GM18520 (cell line): ENCODE results near the gene SPATC1L.
"Not testable (repeated sequence)": the region's sequence is repeated elsewhere in the genome, so short reads cannot be mapped to it uniquely, and the experiment has no call there.

ENCODE experiments used
- ATAC-seq: cut with Tn5 transposase; IDR thresholded peaks from one replicate; pipeline ENCODE4 v1.9.1; 2021; ENCODE audit not compliant: unreplicated experiment

Gene SPATC1L

GRCh38 chr21:46200877-46201803 is 16.9 kb upstream of the SPATC1L start:
- not testable (repeated sequence) for ATAC-seq

- ATAC-seq: no peak
These were observed 15.4 kb upstream of the SPATC1L start for GRCh38 chr21:46199436-46200373.

- no peak for ATAC-seq
These were observed 12.5 kb upstream of the SPATC1L start for GRCh38 chr21:46196733-46197132.

- no peak for ATAC-seq
These were observed 11.4 kb upstream of the SPATC1L start for GRCh38 chr21:46195595-46196195.

- ATAC-seq: no peak
These were observed 10.4 kb upstream of the SPATC1L start for GRCh38 chr21:46194374-46195334.

GRCh38 chr21:46193829-46194373 is 9.6 kb upstream of the SPATC1L start:
- no peak for ATAC-seq

GRCh38 chr21:46191686-46192575 is 7.7 kb upstream of the SPATC1L start:
- ATAC-seq: no peak

GRCh38 chr21:46191257-46191685 is 7.0 kb upstream of the SPATC1L start:
- no peak for ATAC-seq

GRCh38 chr21:46190491-46191131 is 6.4 kb upstream of the SPATC1L start:
- ATAC-seq: no peak

- no peak for ATAC-seq
These were observed 5.8 kb upstream of the SPATC1L start for GRCh38 chr21:46189959-46190490.

GRCh38 chr21:46189213-46189958 is 5.1 kb upstream of the SPATC1L start:
- ATAC-seq: no peak

- ATAC-seq: no peak
These were observed 4.3 kb upstream of the SPATC1L start for GRCh38 chr21:46188226-46189212.

GRCh38 chr21:46187814-46188213 is 3.6 kb upstream of the SPATC1L start:
- ATAC-seq: no peak

- ATAC-seq: no peak
These were observed 3.0 kb upstream of the SPATC1L start for GRCh38 chr21:46187261-46187660.

GRCh38 chr21:46185716-46186115 is 1.5 kb upstream of the SPATC1L start:
- no peak for ATAC-seq
